Measurements from ENCODE around the gene ZNF891.

ZNF891 gene

GRCh38 chr12:133130038-133130807 is at the start of gene ZNF891, which contains the start of gene ZNF10:
Gene ZNF891 (minus strand): TSS chr12:133130274. CDS start chr12:133121918, 8,356 bp downstream.
Gene ZNF10 (plus strand): TSS chr12:133130627. CDS start chr12:133144493, 13,866 bp downstream.
- DNase-seq (ENCODE audit: low read depth in 3 of 3): peak; percentile 93 to 94 (median 94)

- DNase-seq (ENCODE audit: low read depth in 3 of 3): no peak
These were observed 44.8 kb upstream of the ZNF891 start for GRCh38 chr12:133174901-133175300.

- no peak for DNase-seq (ENCODE audit: low read depth in 3 of 3)
These were observed 42.4 kb upstream of the ZNF891 start for GRCh38 chr12:133172491-133172890.

GRCh38 chr12:133165776-133166175 is 35.7 kb upstream of the ZNF891 start:
- no peak for DNase-seq (ENCODE audit: low read depth in 3 of 3)

GRCh38 chr12:133156125-133156690 is 26.1 kb upstream of the ZNF891 start:
- no peak for DNase-seq (ENCODE audit: low read depth in 3 of 3)

GRCh38 chr12:133145981-133146380 is 15.9 kb upstream of the ZNF891 start:
- no peak for DNase-seq (ENCODE audit: low read depth in 3 of 3)

- no peak for DNase-seq (ENCODE audit: low read depth in 3 of 3)
These were observed 5.7 kb upstream of the ZNF891 start for GRCh38 chr12:133135747-133136146.

GRCh38 chr12:133130808-133131128 is 694 bp upstream of the ZNF891 start:
- peak in 1 of 3 donors; percentile 20 for DNase-seq (ENCODE audit: low read depth in 3 of 3)

- peak in 1 of 3 donors; percentile 4 for DNase-seq (ENCODE audit: low read depth in 3 of 3)
These were observed 571 bp downstream of the ZNF891 start for GRCh38 chr12:133129368-133130037.

- no peak for DNase-seq (ENCODE audit: low read depth in 3 of 3)
These were observed 5.4 kb downstream of the ZNF891 start for GRCh38 chr12:133124674-133125073.

- no peak for DNase-seq (ENCODE audit: low read depth in 3 of 3)
These were observed 9.5 kb downstream of the ZNF891 start for GRCh38 chr12:133120385-133121191.

- DNase-seq (ENCODE audit: low read depth in 3 of 3): no peak
These were observed 21.9 kb downstream of the ZNF891 start for GRCh38 chr12:133108150-133108549.

GRCh38 chr12:133107121-133107520 is 23.0 kb downstream of the ZNF891 start:
- DNase-seq (ENCODE audit: low read depth in 3 of 3): no peak

- no peak for DNase-seq (ENCODE audit: low read depth in 3 of 3)
These were observed 23.8 kb downstream of the ZNF891 start for GRCh38 chr12:133106253-133106652.

GRCh38 chr12:133105620-133106019 is 24.5 kb downstream of the ZNF891 start:
- no peak for DNase-seq (ENCODE audit: low read depth in 3 of 3)

- no peak for DNase-seq (ENCODE audit: low read depth in 3 of 3)
These were observed 46.7 kb downstream of the ZNF891 start for GRCh38 chr12:133083345-133083744.

- DNase-seq (ENCODE audit: low read depth in 3 of 3): no peak
These were observed 48.8 kb downstream of the ZNF891 start for GRCh38 chr12:133081159-133081780.

GRCh38 chr12:133080368-133081158 is 49.5 kb downstream of the ZNF891 start, which contains the start of gene ZNF140:
Gene ZNF140 (plus strand): TSS chr12:133080923. CDS start chr12:133081321, 398 bp downstream.
- peak; percentile 87 to 93 (median 89) for DNase-seq (ENCODE audit: low read depth in 3 of 3)

GRCh38 chr12:133080026-133080367 is 50.1 kb downstream of the ZNF891 start:
- peak in 2 of 3 donors; percentile 87 to 95 for DNase-seq (ENCODE audit: low read depth in 3 of 3)

GRCh38 chr12:133073836-133074235 is 56.2 kb downstream of the ZNF891 start:
- no peak for DNase-seq (ENCODE audit: low read depth in 3 of 3)

- DNase-seq (ENCODE audit: low read depth in 3 of 3): no peak
These were observed 66.5 kb downstream of the ZNF891 start for GRCh38 chr12:133063556-133063955.

Data from stimulated activated CD4-positive, alpha-beta T cell treated with anti-CD3 and anti-CD28 coated beads, TNF-alpha, amount 100 ng/mL, for 48 hours (primary cell).